ENCODE results near the gene ZBTB43. TPM values are rescaled to one million over a fixed set of nuclear protein-coding genes. Genes with fewer than 3 reads are reported as not detected.

ZBTB43 gene
- total and polyA plus RNA-seq, 3 experiments from 2014 or later, result 14.6 to 22.8 (median 21.8) TPM

- H3K4me3 ChIP-seq (ENCODE audit: low read length), result no peak overlapping the region
- no peak overlapping the region for H3K4me3 Mint-ChIP-seq
- no peak overlapping the region for H3K27ac ChIP-seq (ENCODE audit: low read depth, low read length)
- H3K27me3 Mint-ChIP-seq, result no peaks in the 10 kb centered on the region
- peaks cover 17% of the 10 kb centered on the region for H3K36me3 ChIP-seq (ENCODE audit: insufficient read depth, low read length)
- H3K4me1 Mint-ChIP-seq, result peaks cover 33 to 64% (median 47%) of the 10 kb centered on the region in 3 donors
- no peaks in the 10 kb centered on the region for H3K9me3 ChIP-seq (ENCODE audit: low read length)
- DNase-seq, result no peak
- H3K4me1 ChIP-seq (ENCODE audit: insufficient read depth, low read length), result no peaks in the 10 kb centered on the region
- H3K36me3 Mint-ChIP-seq, result peaks cover 5 to 66% (median 25%) of the 10 kb centered on the region in 3 donors
- CTCF ChIA-PET, result interaction anchor here (0.7 to 1.3 kb wide), 2 partner anchors 9 to 12 kb away, joined by 3 to 5 read pairs; no protein-coding TSS in a partner anchor
- no peaks in the 10 kb centered on the region for H3K27me3 ChIP-seq (ENCODE audit: insufficient read depth, low read length, poor library complexity, severe bottlenecking)
- POLR2A ChIA-PET, result no interaction called here
- H3K9me3 Mint-ChIP-seq, result no peaks in the 10 kb centered on the region
- peak overlapping the region in 1 of 8 donors; percentile 38 for H3K27ac Mint-ChIP-seq
Observed at GRCh38 chr9:126833710-126834345, 29.0 kb downstream of the ZBTB43 start.

GRCh38 chr9:126834672-126835071 lies 29.8 kb downstream of the ZBTB43 start:
- Mint-ChIP-seq H3K4me3 (no peak overlapping the region), H3K27me3 (no peaks in the 10 kb centered on the region), H3K4me1 (peaks cover 34 to 62% (median 51%) of the 10 kb centered on the region in 3 donors), H3K36me3 (peaks cover 5 to 69% (median 25%) of the 10 kb centered on the region in 3 donors), H3K27ac (peak overlapping the region in 3 of 8 donors; percentile 22 to 57 (median 23)), H3K9me3 (no peaks in the 10 kb centered on the region)
- no peak for DNase-seq
- CTCF ChIA-PET, result interaction anchor here (1.3 kb wide), 1 partner anchor 13 kb away, joined by 5 read pairs; no protein-coding TSS in a partner anchor
- Histone ChIP-seq H3K4me1 (ENCODE audit: insufficient read depth, low read length) (no peaks in the 10 kb centered on the region), H3K36me3 (ENCODE audit: insufficient read depth, low read length) (peaks cover 17% of the 10 kb centered on the region), H3K27ac (ENCODE audit: low read depth, low read length) (no peak overlapping the region), H3K9me3 (ENCODE audit: low read length) (no peaks in the 10 kb centered on the region), H3K27me3 (ENCODE audit: insufficient read depth, low read length, poor library complexity, severe bottlenecking) (no peaks in the 10 kb centered on the region), H3K4me3 (ENCODE audit: low read length) (no peak overlapping the region)
- POLR2A ChIA-PET, result no interaction called here

GRCh38 chr9:126836216-126836615 lies 31.4 kb downstream of the ZBTB43 start:
- Histone ChIP-seq H3K27me3 (ENCODE audit: insufficient read depth, low read length, poor library complexity, severe bottlenecking) (no peaks in the 10 kb centered on the region), H3K4me3 (ENCODE audit: low read length) (no peak overlapping the region), H3K4me1 (ENCODE audit: insufficient read depth, low read length) (no peaks in the 10 kb centered on the region), H3K9me3 (ENCODE audit: low read length) (no peaks in the 10 kb centered on the region), H3K27ac (ENCODE audit: low read depth, low read length) (no peak overlapping the region), H3K36me3 (ENCODE audit: insufficient read depth, low read length) (peaks cover 17% of the 10 kb centered on the region)
- H3K36me3 Mint-ChIP-seq, result peaks cover 5 to 63% (median 25%) of the 10 kb centered on the region in 3 donors
- no peaks in the 10 kb centered on the region for H3K9me3 Mint-ChIP-seq
- no peaks in the 10 kb centered on the region for H3K27me3 Mint-ChIP-seq
- H3K4me3 Mint-ChIP-seq, result no peak overlapping the region
- peaks cover 34 to 52% (median 46%) of the 10 kb centered on the region in 3 donors for H3K4me1 Mint-ChIP-seq
- H3K27ac Mint-ChIP-seq, result peak overlapping the region in 3 of 8 donors; percentile 38 to 64 (median 61)
- no peak for DNase-seq
- ChIA-PET POLR2A (no interaction called here), CTCF (interaction anchor here (1.5 kb wide), 1 partner anchor 23 kb away, joined by 4 read pairs; no protein-coding TSS in a partner anchor)

GRCh38 chr9:126838055-126838811 lies 33.4 kb downstream of the ZBTB43 start:
- POLR2A ChIA-PET, result no interaction called here
- H3K36me3 Mint-ChIP-seq, result peaks cover 3 to 49% (median 16%) of the 10 kb centered on the region in 3 donors
- no peak for DNase-seq

GRCh38 chr9:126838895-126839294 lies 34.1 kb downstream of the ZBTB43 start:
- ChIA-PET POLR2A (no interaction called here), CTCF (no interaction called here)
- DNase-seq, result no peak
- Mint-ChIP-seq H3K4me3 (no peak overlapping the region), H3K27me3 (no peaks in the 10 kb centered on the region), H3K27ac (peak overlapping the region in 5 of 8 donors; percentile 36 to 58 (median 51)), H3K36me3 (peaks cover 0 to 43% (median 14%) of the 10 kb centered on the region in 3 donors), H3K4me1 (peaks cover 26 to 46% (median 44%) of the 10 kb centered on the region in 3 donors), H3K9me3 (no peaks in the 10 kb centered on the region)
- Histone ChIP-seq H3K27ac (ENCODE audit: low read depth, low read length) (no peak overlapping the region), H3K27me3 (ENCODE audit: insufficient read depth, low read length, poor library complexity, severe bottlenecking) (no peaks in the 10 kb centered on the region), H3K36me3 (ENCODE audit: insufficient read depth, low read length) (peaks cover under 1% of the 10 kb centered on the region), H3K4me3 (ENCODE audit: low read length) (no peak overlapping the region), H3K9me3 (ENCODE audit: low read length) (no peaks in the 10 kb centered on the region), H3K4me1 (ENCODE audit: insufficient read depth, low read length) (no peaks in the 10 kb centered on the region)

More at GRCh38 chr9:126838055-126838811, 33.4 kb downstream of the ZBTB43 start:
- Mint-ChIP-seq H3K27me3 (no peaks in the 10 kb centered on the region), H3K4me3 (peak overlapping the region in 1 of 7 donors; percentile 61), H3K27ac (peak overlapping the region in 1 of 8 donors; percentile 17), H3K4me1 (peaks cover 28 to 50% (median 46%) of the 10 kb centered on the region in 3 donors), H3K9me3 (no peaks in the 10 kb centered on the region)
- Histone ChIP-seq H3K4me1 (ENCODE audit: insufficient read depth, low read length) (no peaks in the 10 kb centered on the region), H3K36me3 (ENCODE audit: insufficient read depth, low read length) (peaks cover 7% of the 10 kb centered on the region), H3K27me3 (ENCODE audit: insufficient read depth, low read length, poor library complexity, severe bottlenecking) (no peaks in the 10 kb centered on the region), H3K9me3 (ENCODE audit: low read length) (no peaks in the 10 kb centered on the region), H3K27ac (ENCODE audit: low read depth, low read length) (no peak overlapping the region), H3K4me3 (ENCODE audit: low read length) (no peak overlapping the region)
- CTCF ChIA-PET, result no interaction called here

GRCh38 chr9:126839301-126839700 lies 34.5 kb downstream of the ZBTB43 start:
- no peaks in the 10 kb centered on the region for H3K36me3 ChIP-seq (ENCODE audit: insufficient read depth, low read length)
- H3K9me3 ChIP-seq (ENCODE audit: low read length), result no peaks in the 10 kb centered on the region
- no peaks in the 10 kb centered on the region for H3K4me1 ChIP-seq (ENCODE audit: insufficient read depth, low read length)
- Mint-ChIP-seq H3K9me3 (no peaks in the 10 kb centered on the region), H3K36me3 (peaks cover 0 to 39% (median 12%) of the 10 kb centered on the region in 3 donors), H3K27ac (peak overlapping the region in 2 of 8 donors; percentile 36 to 51), H3K4me1 (peaks cover 24 to 42% (median 40%) of the 10 kb centered on the region in 3 donors), H3K27me3 (no peaks in the 10 kb centered on the region), H3K4me3 (no peak overlapping the region)
- DNase-seq, result no peak
- no peaks in the 10 kb centered on the region for H3K27me3 ChIP-seq (ENCODE audit: insufficient read depth, low read length, poor library complexity, severe bottlenecking)
- no peak overlapping the region for H3K4me3 ChIP-seq (ENCODE audit: low read length)
- no peak overlapping the region for H3K27ac ChIP-seq (ENCODE audit: low read depth, low read length)
- ChIA-PET CTCF (no interaction called here), POLR2A (no interaction called here)

- Histone ChIP-seq H3K27ac (ENCODE audit: low read depth, low read length) (no peak overlapping the region), H3K4me3 (ENCODE audit: low read length) (no peak overlapping the region), H3K36me3 (ENCODE audit: insufficient read depth, low read length) (no peaks in the 10 kb centered on the region), H3K4me1 (ENCODE audit: insufficient read depth, low read length) (no peaks in the 10 kb centered on the region), H3K27me3 (ENCODE audit: insufficient read depth, low read length, poor library complexity, severe bottlenecking) (no peaks in the 10 kb centered on the region), H3K9me3 (ENCODE audit: low read length) (no peaks in the 10 kb centered on the region)
- Mint-ChIP-seq H3K27me3 (no peaks in the 10 kb centered on the region), H3K36me3 (peaks cover 0 to 16% (median 0%) of the 10 kb centered on the region in 3 donors), H3K4me1 (peaks cover 9 to 22% (median 15%) of the 10 kb centered on the region in 3 donors), H3K27ac (peak overlapping the region in 2 of 8 donors; percentile 87), H3K9me3 (no peaks in the 10 kb centered on the region), H3K4me3 (no peak overlapping the region)
- POLR2A ChIA-PET, result no interaction called here
- DNase-seq, result no peak
- CTCF ChIA-PET, result interaction anchor here (1.0 kb wide), 1 partner anchor 17 kb away, joined by 3 read pairs; the partner anchor contains the start of gene ZBTB34
Observed at GRCh38 chr9:126842220-126842842, 37.5 kb downstream of the ZBTB43 start.

All from CD8-positive, alpha-beta memory T cell (primary cell).